ENCODE data around the gene BRWD1. TPM values are rescaled to one million over a fixed set of nuclear protein-coding genes. Genes with fewer than 3 reads are reported as not detected.

Gene BRWD1
- total RNA-seq, 1 experiment from 2014 or later: 37.1 TPM

- no peaks in the 10 kb centered on the region for H3K36me3 ChIP-seq (ENCODE audit: control insufficient read depth, insufficient read depth, low read length)
- ChIA-PET CTCF (no interaction called here), POLR2A (interaction anchor here (0.6 to 1.1 kb wide), 3 partner anchors 130 to 167 kb away, joined by 3 read pairs; no protein-coding TSS in a partner anchor)
- H3K27me3 ChIP-seq (replicated peaks; ENCODE audit: control insufficient read depth, insufficient read depth, low read length): no peaks in the 10 kb centered on the region
- Mint-ChIP-seq H3K9me3 (ENCODE audit: unreplicated experiment) (no peaks in the 10 kb centered on the region), H3K36me3 (ENCODE audit: insufficient read depth, unreplicated experiment) (peaks cover 42% of the 10 kb centered on the region), H3K4me1 (ENCODE audit: low read depth, unreplicated experiment) (no peaks in the 10 kb centered on the region), H3K27ac (ENCODE audit: unreplicated experiment) (peak overlapping the region; percentile 97), H3K27me3 (ENCODE audit: insufficient read depth, unreplicated experiment) (no peaks in the 10 kb centered on the region), H3K4me3 (ENCODE audit: unreplicated experiment) (peak overlapping the region; percentile 93)
- peak overlapping the region; percentile 99 for H3K4me3 ChIP-seq (ENCODE audit: low read depth, low read length)
- no peak for DNase-seq
- H3K9me3 ChIP-seq: no peaks in the 10 kb centered on the region
- BruUV-seq (replicated peaks): TSS peak; percentile 56
- 0 out of 2 replicates have a peak, but pooled peaks cover 6% of the 10 kb centered on the region for H3K4me1 ChIP-seq
- no peak for TF ChIP-seq CTCF (IDR thresholded peaks at IDR 0.05; ENCODE audit: insufficient read depth in 1 of 2, low read depth in 1 of 2, low read length in 1 of 2, severe bottlenecking in 1 of 2, unreplicated experiment in 1 of 2)
- intact Hi-C loops (cut with micrococcal nuclease; ENCODE audit: unreplicated experiment): loop anchor here (5.0 to 10.0 kb wide), 2 partner anchors 205 to 262 kb away; partner anchors contain the start of gene LCA5L
Measured at GRCh38 chr21:39182484-39183271, 130.8 kb downstream of the BRWD1 start.

- H3K4me1 Mint-ChIP-seq (ENCODE audit: low read depth, unreplicated experiment): no peaks in the 10 kb centered on the region
- DNase-seq: no peak
- no peaks in the 10 kb centered on the region for H3K9me3 Mint-ChIP-seq (ENCODE audit: unreplicated experiment)
- H3K4me3 Mint-ChIP-seq (ENCODE audit: unreplicated experiment): peak overlapping the region; percentile 93
- intact Hi-C loops (cut with micrococcal nuclease; ENCODE audit: unreplicated experiment): loop anchor here (5.0 to 10.0 kb wide), 2 partner anchors 205 to 263 kb away; partner anchors contain the start of gene LCA5L
- H3K27ac Mint-ChIP-seq (ENCODE audit: unreplicated experiment): peak overlapping the region; percentile 97
- Histone ChIP-seq H3K27me3 (replicated peaks; ENCODE audit: control insufficient read depth, insufficient read depth, low read length) (no peaks in the 10 kb centered on the region), H3K4me1 (0 out of 2 replicates have a peak, but pooled peaks cover 6% of the 10 kb centered on the region), H3K4me3 (ENCODE audit: low read depth, low read length) (peak overlapping the region; percentile 99), H3K36me3 (ENCODE audit: control insufficient read depth, insufficient read depth, low read length) (no peaks in the 10 kb centered on the region), H3K9me3 (no peaks in the 10 kb centered on the region)
- POLR2A ChIA-PET: no interaction called here
- no TSS peak for BruUV-seq (replicated peaks)
- TF ChIP-seq CTCF (IDR thresholded peaks at IDR 0.05; ENCODE audit: insufficient read depth in 1 of 2, low read depth in 1 of 2, low read length in 1 of 2, severe bottlenecking in 1 of 2, unreplicated experiment in 1 of 2): no peak
- H3K27me3 Mint-ChIP-seq (ENCODE audit: insufficient read depth, unreplicated experiment): no peaks in the 10 kb centered on the region
- CTCF ChIA-PET: no interaction called here
- H3K36me3 Mint-ChIP-seq (ENCODE audit: insufficient read depth, unreplicated experiment): peaks cover 42% of the 10 kb centered on the region
Measured at GRCh38 chr21:39182016-39182415, 131.4 kb downstream of the BRWD1 start.

- BruUV-seq (replicated peaks): no TSS peak
- no peaks in the 10 kb centered on the region for H3K4me1 Mint-ChIP-seq (ENCODE audit: low read depth, unreplicated experiment)
- Histone ChIP-seq H3K4me1 (0 out of 2 replicates have a peak, but pooled peaks cover 6% of the 10 kb centered on the region), H3K9me3 (no peaks in the 10 kb centered on the region), H3K36me3 (ENCODE audit: control insufficient read depth, insufficient read depth, low read length) (no peaks in the 10 kb centered on the region), H3K4me3 (ENCODE audit: low read depth, low read length) (no peak overlapping the region), H3K27me3 (replicated peaks; ENCODE audit: control insufficient read depth, insufficient read depth, low read length) (no peaks in the 10 kb centered on the region)
- no peaks in the 10 kb centered on the region for H3K27me3 Mint-ChIP-seq (ENCODE audit: insufficient read depth, unreplicated experiment)
- ChIA-PET POLR2A (no interaction called here), CTCF (no interaction called here)
- DNase-seq: no peak
- intact Hi-C loops (cut with micrococcal nuclease; ENCODE audit: unreplicated experiment): loop anchor here (5.0 to 10.0 kb wide), 2 partner anchors 206 to 263 kb away; partner anchors contain the start of gene LCA5L
- TF ChIP-seq CTCF (IDR thresholded peaks at IDR 0.05; ENCODE audit: insufficient read depth in 1 of 2, low read depth in 1 of 2, low read length in 1 of 2, severe bottlenecking in 1 of 2, unreplicated experiment in 1 of 2): no peak
- H3K4me3 Mint-ChIP-seq (ENCODE audit: unreplicated experiment): peak overlapping the region; percentile 93
- peaks cover 42% of the 10 kb centered on the region for H3K36me3 Mint-ChIP-seq (ENCODE audit: insufficient read depth, unreplicated experiment)
- no peak overlapping the region for H3K27ac Mint-ChIP-seq (ENCODE audit: unreplicated experiment)
- no peaks in the 10 kb centered on the region for H3K9me3 Mint-ChIP-seq (ENCODE audit: unreplicated experiment)
Measured at GRCh38 chr21:39181205-39181818, 132.1 kb downstream of the BRWD1 start.

Measured in Caco-2 (cell line).